Trophoblast cell (in vitro differentiated cells and primary cell): ENCODE data around the gene LYRM2.

Experiments
- DNase-seq, 2 donors: peaks; one replicate each; pipeline ENCODE4 v3.0.0-alpha.2; 2016
- H2AFZ ChIP-seq: 2 replicates; pipeline ENCODE4 v1.6.1; 2013; ENCODE audit warnings: low read length, moderate library complexity, mild to moderate bottlenecking; ENCODE audit not compliant: insufficient read depth, poor library complexity
- H2AK5ac ChIP-seq: 2 replicates; pipeline ENCODE4 v1.6.1; 2013; ENCODE audit warnings: mild to moderate bottlenecking, low read length
- H2BK120ac ChIP-seq: 2 replicates; pipeline ENCODE4 v1.6.1; 2013; ENCODE audit warnings: low read length, mild to moderate bottlenecking, moderate library complexity; ENCODE audit not compliant: insufficient read depth, poor library complexity
- H2BK12ac ChIP-seq: 2 replicates; pipeline ENCODE4 v1.6.1; 2013; ENCODE audit warnings: mild to moderate bottlenecking, low read length, moderate library complexity
- H2BK5ac ChIP-seq: 2 replicates; pipeline ENCODE4 v1.6.1; 2013; ENCODE audit warnings: low read length, low read depth, moderate library complexity, mild to moderate bottlenecking; ENCODE audit not compliant: poor library complexity
- H3K14ac ChIP-seq: 2 replicates; pipeline ENCODE4 v1.6.1; 2013; ENCODE audit warnings: mild to moderate bottlenecking, low read length
- H3K18ac ChIP-seq: 2 replicates; pipeline ENCODE4 v1.6.1; 2013; ENCODE audit warnings: mild to moderate bottlenecking, low read length
- H3K23ac ChIP-seq: 2 replicates; pipeline ENCODE4 v1.6.1; 2013; ENCODE audit warnings: low read length
- H3K27ac ChIP-seq: 2 replicates; pipeline ENCODE4 v1.5.1; 2013; ENCODE audit warnings: low read depth, mild to moderate bottlenecking, inconsistent platforms, low read length, moderate library complexity
- H3K27me3 ChIP-seq: 2 replicates; pipeline ENCODE4 v1.6.1; 2013; ENCODE audit warnings: inconsistent platforms, mild to moderate bottlenecking, low read length, moderate library complexity; ENCODE audit not compliant: insufficient read depth
- H3K36me3 ChIP-seq, 2 experiments: 1 replicate in 1 of 2; 2 replicates in 1 of 2; pipeline ENCODE4 v1.6.1; 2013; ENCODE audit warnings: low read length in 2 of 2, mild to moderate bottlenecking in 2 of 2, moderate library complexity in 1 of 2; ENCODE audit not compliant: insufficient read depth in 2 of 2, control insufficient read depth in 1 of 2
- H3K4ac ChIP-seq: 2 replicates; pipeline ENCODE4 v1.6.1; 2013; ENCODE audit warnings: low read depth, mild to moderate bottlenecking, low read length, moderate library complexity
- H3K4me1 ChIP-seq, 2 experiments: 1 replicate in 1 of 2; 2 replicates in 1 of 2; pipeline ENCODE4 v1.6.1; 2013; ENCODE audit warnings: low read length in 2 of 2, mild to moderate bottlenecking in 2 of 2, moderate library complexity in 1 of 2; ENCODE audit not compliant: insufficient read depth in 2 of 2, control insufficient read depth in 1 of 2
- H3K4me2 ChIP-seq: 2 replicates; pipeline ENCODE4 v1.6.1; 2013; ENCODE audit warnings: inconsistent platforms, mild to moderate bottlenecking, low read length, moderate library complexity
- H3K4me3 ChIP-seq: 2 replicates; pipeline ENCODE4 v1.5.1; 2013; ENCODE audit warnings: mild to moderate bottlenecking, low read depth, low read length, inconsistent platforms
- H3K79me1 ChIP-seq: one replicate; pipeline ENCODE4 v1.6.1; 2013; ENCODE audit warnings: low read length
- H3K79me2 ChIP-seq: 2 replicates; pipeline ENCODE4 v1.6.1; 2013; ENCODE audit warnings: low read length, mild to moderate bottlenecking; ENCODE audit not compliant: control insufficient read depth, insufficient read depth, poor library complexity
- H3K9ac ChIP-seq: 2 replicates; pipeline ENCODE4 v1.6.1; 2013; ENCODE audit warnings: mild to moderate bottlenecking, low read length
- H3K9me3 ChIP-seq: 2 replicates; pipeline ENCODE4 v1.6.1; 2013; ENCODE audit warnings: low read depth, mild to moderate bottlenecking, control low read depth, inconsistent platforms, low read length; ENCODE audit not compliant: insufficient read depth
- H4K12ac ChIP-seq: 2 replicates; pipeline ENCODE4 v1.6.1; 2013; ENCODE audit warnings: low read depth, mild to moderate bottlenecking, low read length, moderate library complexity
- H4K8ac ChIP-seq: 2 replicates; pipeline ENCODE4 v1.6.1; 2013; ENCODE audit warnings: low read depth, mild to moderate bottlenecking, low read length, moderate library complexity
- H4K91ac ChIP-seq: one replicate; pipeline ENCODE4 v1.6.1; 2013; ENCODE audit warnings: low read depth, mild to moderate bottlenecking, low read length, moderate library complexity
- WGBS: extraction: QIAGEN DNeasy Blood & Tissue Kit; methylation state at CpG from one replicate; pipeline ENCODE4 v1.1.7; 2013; ENCODE audit warnings: missing lambda C conversion rate; ENCODE audit not compliant: insufficient read length, insufficient coverage; ENCODE audit errors: extremely low coverage; 5-methylcytosine and 5-hydroxymethylcytosine counted together

LYRM2 gene

GRCh38 chr6:89657445-89658158 lies 19.1 kb upstream of the LYRM2 start:
- Histone ChIP-seq H3K9ac (no peak overlapping the region), H2BK12ac (no peak overlapping the region)

GRCh38 chr6:89655122-89655521 lies 16.6 kb upstream of the LYRM2 start:
- no peak overlapping the region for H3K23ac ChIP-seq

More at GRCh38 chr6:89657445-89658158, 19.1 kb upstream of the LYRM2 start:
- no peak overlapping the region for H4K12ac ChIP-seq
- H3K27me3 ChIP-seq: no peaks in the 10 kb centered on the region
- no peak overlapping the region for H3K4ac ChIP-seq
- H3K18ac ChIP-seq: no peak overlapping the region
- WGBS: no CpG with 5 or more reads among the region's 13 CpGs
- no peak overlapping the region for H2AFZ ChIP-seq
- H3K27ac ChIP-seq: no peak overlapping the region
- peaks cover 0 to 2% of the 10 kb centered on the region in 2 experiments for H3K4me1 ChIP-seq
- H3K36me3 ChIP-seq: peaks cover 12 to 30% of the 10 kb centered on the region in 2 experiments
- no peak overlapping the region for H2BK5ac ChIP-seq
- no peak overlapping the region for H2AK5ac ChIP-seq
- H3K9me3 ChIP-seq: no peaks in the 10 kb centered on the region
- no peak overlapping the region for H4K8ac ChIP-seq
- no peak overlapping the region for H3K23ac ChIP-seq
- no peak overlapping the region for H3K4me3 ChIP-seq
- DNase-seq: peak; percentile 81 to 94
- no peaks in the 10 kb centered on the region for H3K79me1 ChIP-seq
- H3K79me2 ChIP-seq: no peaks in the 10 kb centered on the region
- H3K4me2 ChIP-seq: no peak overlapping the region
- no peak overlapping the region for H3K14ac ChIP-seq
- no peak overlapping the region for H2BK120ac ChIP-seq
- no peak overlapping the region for H4K91ac ChIP-seq

DNA sequence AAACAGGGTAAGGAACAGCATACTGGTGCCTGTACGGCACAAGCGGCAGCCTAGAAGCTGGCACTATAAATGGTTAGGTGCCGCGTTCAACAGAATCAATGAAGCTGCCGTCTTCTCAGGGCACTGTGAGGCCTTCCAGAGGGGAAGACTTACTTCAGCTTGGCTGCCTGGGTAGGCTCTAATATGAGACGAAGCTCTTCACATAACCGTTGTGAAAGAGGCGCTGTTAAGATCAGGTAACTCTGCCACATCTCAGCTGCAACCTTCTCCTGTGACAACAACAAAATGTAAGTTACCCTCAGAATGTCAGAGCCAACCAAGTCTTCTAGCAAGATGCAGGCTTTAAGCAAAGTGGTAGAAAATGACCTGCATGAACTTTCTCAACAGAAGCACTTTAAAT lies 12.0 kb upstream of the LYRM2 start:
- Histone ChIP-seq H3K4ac (no peak overlapping the region), H3K36me3 (peaks cover 9 to 22% of the 10 kb centered on the region in 2 experiments), H3K9me3 (no peaks in the 10 kb centered on the region), H3K79me2 (no peaks in the 10 kb centered on the region), H3K23ac (no peak overlapping the region), H4K12ac (no peak overlapping the region), H3K27me3 (no peaks in the 10 kb centered on the region), H2BK5ac (no peak overlapping the region), H3K27ac (no peak overlapping the region), H4K8ac (no peak overlapping the region), H4K91ac (no peak overlapping the region), H2AFZ (no peak overlapping the region), H3K4me3 (no peak overlapping the region), H3K9ac (no peak overlapping the region), H2BK12ac (no peak overlapping the region), H2BK120ac (no peak overlapping the region), H3K18ac (no peak overlapping the region), H3K4me1 (peaks cover 0 to 1% of the 10 kb centered on the region in 2 experiments), H3K14ac (no peak overlapping the region), H3K4me2 (no peak overlapping the region), H2AK5ac (no peak overlapping the region), H3K79me1 (no peaks in the 10 kb centered on the region)
- WGBS: no CpG with 5 or more reads among the region's 8 CpGs
- DNase-seq: peak in 1 of 2 donors; percentile 41

More at GRCh38 chr6:89655122-89655521, 16.6 kb upstream of the LYRM2 start:
- no peak overlapping the region for H2AK5ac ChIP-seq
- H3K9ac ChIP-seq: no peak overlapping the region
- H3K14ac ChIP-seq: no peak overlapping the region
- no peak overlapping the region for H3K4me2 ChIP-seq
- H2AFZ ChIP-seq: no peak overlapping the region
- H2BK12ac ChIP-seq: no peak overlapping the region
- no peak overlapping the region for H3K4me3 ChIP-seq
- no peak overlapping the region for H4K91ac ChIP-seq
- no peak overlapping the region for H3K4ac ChIP-seq
- no peak overlapping the region for H4K8ac ChIP-seq
- H3K9me3 ChIP-seq: no peaks in the 10 kb centered on the region
- H3K27me3 ChIP-seq: no peaks in the 10 kb centered on the region
- no peak overlapping the region for H4K12ac ChIP-seq
- no CpG with 5 or more reads among the region's 2 CpGs for WGBS
- H3K36me3 ChIP-seq: peaks cover 13 to 27% of the 10 kb centered on the region in 2 experiments
- peak; percentile 15 to 73 for DNase-seq
- no peaks in the 10 kb centered on the region for H3K79me2 ChIP-seq
- no peak overlapping the region for H2BK5ac ChIP-seq
- no peak overlapping the region for H3K27ac ChIP-seq
- H2BK120ac ChIP-seq: no peak overlapping the region
- H3K4me1 ChIP-seq: peaks cover 0 to 2% of the 10 kb centered on the region in 2 experiments
- H3K79me1 ChIP-seq: no peaks in the 10 kb centered on the region
- H3K18ac ChIP-seq: no peak overlapping the region

DNA sequence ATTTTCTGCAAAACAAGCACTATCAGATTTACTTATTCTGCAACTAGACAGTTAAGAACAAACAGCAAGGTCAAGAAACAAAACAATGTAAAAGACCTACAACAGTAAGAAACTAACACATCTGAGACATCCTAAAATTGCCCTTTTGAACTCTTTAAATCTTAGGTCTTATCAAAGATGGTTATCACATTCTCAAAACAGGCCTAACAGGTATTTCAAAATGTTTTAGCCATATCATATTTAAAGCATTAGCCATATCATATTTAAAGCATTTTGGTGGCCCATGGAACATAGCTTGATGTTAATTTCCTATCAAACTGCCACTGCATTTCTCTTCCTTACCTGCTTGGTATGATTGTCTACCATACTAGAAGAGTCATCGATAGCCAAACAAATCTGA lies 11.1 kb upstream of the LYRM2 start:
- Histone ChIP-seq H3K27ac (no peak overlapping the region), H3K4ac (no peak overlapping the region), H4K8ac (no peak overlapping the region), H2AK5ac (no peak overlapping the region), H3K79me1 (no peaks in the 10 kb centered on the region), H3K4me2 (no peak overlapping the region), H3K14ac (no peak overlapping the region), H2AFZ (no peak overlapping the region), H3K9me3 (no peaks in the 10 kb centered on the region), H3K18ac (no peak overlapping the region), H3K4me1 (no peaks in the 10 kb centered on the region), H4K91ac (no peak overlapping the region), H3K27me3 (no peaks in the 10 kb centered on the region), H3K9ac (no peak overlapping the region), H4K12ac (no peak overlapping the region), H2BK12ac (no peak overlapping the region), H2BK120ac (no peak overlapping the region), H2BK5ac (no peak overlapping the region), H3K79me2 (no peaks in the 10 kb centered on the region), H3K4me3 (no peak overlapping the region), H3K36me3 (peaks cover 8 to 23% of the 10 kb centered on the region in 2 experiments), H3K23ac (no peak overlapping the region)
- peak; percentile 52 to 96 for DNase-seq
- no CpG with 5 or more reads among the region's 1 CpG for WGBS
